Measurements from ENCODE around the gene RASD2. TPM values are rescaled to one million over a fixed set of nuclear protein-coding genes. Genes with fewer than 3 reads are reported as not detected.
A peak's percentile ranks its signal among the peaks of the same experiment; 100 is the strongest.

Gene RASD2
- total and polyA plus RNA-seq, 7 donors, result 2.0 to 6.1 (median 3.5) TPM

- no peak for ATAC-seq
- Histone ChIP-seq H3K27ac (no peak overlapping the region), H3K4me1 (no peaks in the 10 kb centered on the region), H3K4me3 (no peak overlapping the region), H3K9me3 (no peaks in the 10 kb centered on the region), H3K27me3 (ENCODE audit: insufficient read depth in 3 of 3, low read length in 2 of 3) (no peaks in the 10 kb centered on the region), H3K36me3 (ENCODE audit: insufficient read depth in 1 of 2, low read depth in 1 of 2) (no peaks in the 10 kb centered on the region)
- intact Hi-C loops (cut with DNase I), result no loop called here
- TF ChIP-seq CTCF (IDR thresholded peaks at IDR 0.05), result no peak
- 83 to 88% (median 84%) methylated on average over 10 of the region's 10 CpGs for WGBS, 3 donors
- DNase-seq, result peak in 1 of 2 donors; percentile 64
Measured at GRCh38 chr22:35580351-35581022, 39.9 kb downstream of the RASD2 start.

GRCh38 chr22:35581023-35581413 is 40.4 kb downstream of the RASD2 start:
- Histone ChIP-seq H3K4me3 (no peak overlapping the region), H3K4me1 (no peaks in the 10 kb centered on the region), H3K27ac (no peak overlapping the region), H3K36me3 (ENCODE audit: insufficient read depth in 1 of 2, low read depth in 1 of 2) (no peaks in the 10 kb centered on the region), H3K27me3 (ENCODE audit: insufficient read depth in 3 of 3, low read length in 2 of 3) (no peaks in the 10 kb centered on the region), H3K9me3 (no peaks in the 10 kb centered on the region)
- no peak for DNase-seq
- intact Hi-C loops (cut with DNase I), result no loop called here
- ATAC-seq, result no peak
- no peak for TF ChIP-seq CTCF (IDR thresholded peaks at IDR 0.05)
- WGBS, 3 donors, result 90 to 92% (median 90%) methylated on average over 5 of the region's 5 CpGs

GRCh38 chr22:35582218-35582860 is 41.7 kb downstream of the RASD2 start:
- ATAC-seq (no peak), DNase-seq (no peak)
- 75 to 81% (median 76%) methylated on average over 11 of the region's 11 CpGs for WGBS, 3 donors
- intact Hi-C loops (cut with DNase I), result loop anchor here (2.0 kb wide), 2 partner anchors 152 to 232 kb away; no protein-coding TSS in a partner anchor
- Histone ChIP-seq H3K9me3 (no peaks in the 10 kb centered on the region), H3K27me3 (ENCODE audit: insufficient read depth in 3 of 3, low read length in 2 of 3) (no peaks in the 10 kb centered on the region), H3K4me3 (no peak overlapping the region), H3K4me1 (peaks cover 4% of the 10 kb centered on the region), H3K27ac (no peak overlapping the region), H3K36me3 (ENCODE audit: insufficient read depth in 1 of 2, low read depth in 1 of 2) (no peaks in the 10 kb centered on the region)
- TF ChIP-seq CTCF (IDR thresholded peaks at IDR 0.05), result no peak

- no peaks in the 10 kb centered on the region for H3K27me3 ChIP-seq (ENCODE audit: insufficient read depth in 3 of 3, low read length in 2 of 3)
Measured at GRCh38 chr22:35582861-35583670, 42.4 kb downstream of the RASD2 start.

More at GRCh38 chr22:35582861-35583670, 42.4 kb downstream of the RASD2 start:
- H3K4me3 ChIP-seq, result no peak overlapping the region
- peak; percentile 43 to 62 (median 53) for ATAC-seq
- H3K27ac ChIP-seq, result no peak overlapping the region
- no peaks in the 10 kb centered on the region for H3K9me3 ChIP-seq
- peak; percentile 56 to 77 for DNase-seq
- peak; percentile 95 for TF ChIP-seq CTCF (IDR thresholded peaks at IDR 0.05)
- WGBS, 3 donors, result 22 to 31% (median 23%) methylated on average over 13 of the region's 13 CpGs
- peaks cover 12% of the 10 kb centered on the region for H3K4me1 ChIP-seq
- intact Hi-C loops (cut with DNase I), result loop anchor here (1.0 to 2.0 kb wide), 3 partner anchors 152 to 232 kb away; no protein-coding TSS in a partner anchor
- no peaks in the 10 kb centered on the region for H3K36me3 ChIP-seq (ENCODE audit: insufficient read depth in 1 of 2, low read depth in 1 of 2)
